ENCODE measurements around the gene ARSJ.

The ARSJ gene

DNA sequence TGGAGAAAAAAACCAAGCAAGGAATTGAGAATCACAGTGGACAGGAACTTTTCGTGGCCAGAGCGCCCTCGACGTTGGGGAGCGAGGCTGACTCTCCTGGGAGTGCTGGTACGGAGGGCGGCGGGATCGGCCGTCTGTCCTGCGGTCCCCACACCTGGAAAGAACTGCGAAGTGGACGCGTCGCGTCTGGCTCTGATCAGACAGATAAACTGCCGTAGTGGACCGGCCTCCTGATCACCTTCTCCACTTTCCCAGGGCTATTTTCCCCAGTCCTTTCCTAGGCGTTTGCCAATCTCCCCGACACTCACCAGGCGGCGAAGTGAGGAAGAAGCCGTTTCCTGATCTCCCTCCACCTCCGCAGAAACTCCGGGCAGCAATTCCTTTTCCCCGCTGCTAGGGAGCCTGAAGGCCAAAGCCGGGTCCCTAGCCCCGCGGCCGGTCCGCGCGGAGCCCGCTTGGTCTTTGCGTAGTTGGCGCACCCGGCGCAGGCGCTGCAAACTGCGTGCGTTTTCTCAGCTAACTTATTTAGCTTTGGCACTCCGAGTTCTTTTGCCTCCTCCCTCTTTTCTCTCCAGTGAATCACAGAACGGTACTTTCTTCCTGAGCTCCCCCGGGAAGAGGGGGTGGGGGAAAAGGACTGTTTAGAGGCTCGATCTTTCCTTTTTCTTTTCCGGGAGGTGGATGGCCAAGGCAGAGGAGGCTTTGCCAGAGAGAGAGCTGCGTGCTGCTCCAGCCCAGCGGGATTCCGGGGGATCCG lies at the start of gene ARSJ:
Gene ARSJ (minus strand): TSS at position 500 of the 757 bp plus-strand sequence. CDS start 813 bp downstream, outside the sequence.
- peak; percentile 67 for DNase-seq (ENCODE audit: low spot score)
- peak within 1 kb of the TSS; percentile 94 for H3K27ac ChIP-seq
- ChIA-PET POLR2A (ENCODE audit: low non-redundant PET) (interaction anchor here (0.5 kb wide), 1 partner anchor 79 kb away, joined by 3 read pairs; no protein-coding TSS in a partner anchor), CTCF (interaction anchor here (0.6 to 0.7 kb wide), 3 partner anchors 36 to 139 kb away, joined by 3 read pairs; no protein-coding TSS in a partner anchor)
- TF ChIP-seq, protein P1, sequence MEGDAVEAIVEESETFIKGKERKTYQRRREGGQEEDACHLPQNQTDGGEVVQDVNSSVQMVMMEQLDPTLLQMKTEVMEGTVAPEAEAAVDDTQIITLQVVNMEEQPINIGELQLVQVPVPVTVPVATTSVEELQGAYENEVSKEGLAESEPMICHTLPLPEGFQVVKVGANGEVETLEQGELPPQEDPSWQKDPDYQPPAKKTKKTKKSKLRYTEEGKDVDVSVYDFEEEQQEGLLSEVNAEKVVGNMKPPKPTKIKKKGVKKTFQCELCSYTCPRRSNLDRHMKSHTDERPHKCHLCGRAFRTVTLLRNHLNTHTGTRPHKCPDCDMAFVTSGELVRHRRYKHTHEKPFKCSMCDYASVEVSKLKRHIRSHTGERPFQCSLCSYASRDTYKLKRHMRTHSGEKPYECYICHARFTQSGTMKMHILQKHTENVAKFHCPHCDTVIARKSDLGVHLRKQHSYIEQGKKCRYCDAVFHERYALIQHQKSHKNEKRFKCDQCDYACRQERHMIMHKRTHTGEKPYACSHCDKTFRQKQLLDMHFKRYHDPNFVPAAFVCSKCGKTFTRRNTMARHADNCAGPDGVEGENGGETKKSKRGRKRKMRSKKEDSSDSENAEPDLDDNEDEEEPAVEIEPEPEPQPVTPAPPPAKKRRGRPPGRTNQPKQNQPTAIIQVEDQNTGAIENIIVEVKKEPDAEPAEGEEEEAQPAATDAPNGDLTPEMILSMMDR (conservative IDR thresholded peaks at IDR 0.05; ENCODE audit: low read depth) = no peak

DNA sequence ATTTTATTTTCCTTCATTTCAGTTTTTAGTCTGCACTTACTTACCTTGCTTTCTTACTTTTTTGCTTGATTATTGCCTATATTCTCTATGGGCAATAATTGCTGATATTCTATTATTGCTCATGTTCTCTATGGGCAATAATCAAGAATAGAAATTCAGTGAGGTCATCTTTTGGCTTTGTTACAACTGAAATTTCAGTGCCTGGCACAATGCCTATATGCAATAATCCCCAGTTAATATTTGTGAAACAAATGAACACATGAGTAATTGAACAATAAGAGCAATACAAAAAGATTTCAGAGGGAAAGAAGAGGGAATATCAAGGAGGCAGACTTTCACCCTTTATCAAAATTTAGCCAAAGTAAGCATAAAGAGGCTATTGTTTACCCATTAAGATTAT lies 48.6 kb upstream of the ARSJ start:
- CTCF ChIA-PET = no interaction called here
- H3K27ac ChIP-seq = no peak overlapping the region
- POLR2A ChIA-PET (ENCODE audit: low non-redundant PET) = no interaction called here
- DNase-seq (ENCODE audit: low spot score) = peak; percentile 11
- TF ChIP-seq, protein P1 (conservative IDR thresholded peaks at IDR 0.05; ENCODE audit: low read depth) = no peak

DNA sequence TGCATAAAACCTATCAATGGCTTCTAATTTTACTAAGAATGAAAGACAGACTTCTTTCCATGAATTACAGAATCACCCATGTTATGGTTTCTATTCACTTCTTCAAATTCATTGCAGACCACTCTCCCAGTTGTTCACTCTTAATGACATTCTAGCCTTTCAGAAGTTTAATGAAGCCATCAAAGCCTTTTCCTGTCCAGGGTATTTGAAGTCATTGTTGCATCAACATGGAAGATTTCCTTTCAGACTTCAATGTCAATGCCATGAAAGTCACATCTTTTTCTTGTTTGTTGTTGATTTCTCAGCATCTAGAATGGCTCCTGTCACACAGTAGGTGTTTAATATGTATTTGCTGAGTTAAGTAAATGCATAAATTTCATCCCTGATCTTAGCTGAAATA lies 48.1 kb upstream of the ARSJ start:
- TF ChIP-seq, protein P1 (conservative IDR thresholded peaks at IDR 0.05; ENCODE audit: low read depth) = no peak
- H3K27ac ChIP-seq = no peak overlapping the region
- ChIA-PET CTCF (no interaction called here), POLR2A (ENCODE audit: low non-redundant PET) (no interaction called here)
- no peak for DNase-seq (ENCODE audit: low spot score)

DNA sequence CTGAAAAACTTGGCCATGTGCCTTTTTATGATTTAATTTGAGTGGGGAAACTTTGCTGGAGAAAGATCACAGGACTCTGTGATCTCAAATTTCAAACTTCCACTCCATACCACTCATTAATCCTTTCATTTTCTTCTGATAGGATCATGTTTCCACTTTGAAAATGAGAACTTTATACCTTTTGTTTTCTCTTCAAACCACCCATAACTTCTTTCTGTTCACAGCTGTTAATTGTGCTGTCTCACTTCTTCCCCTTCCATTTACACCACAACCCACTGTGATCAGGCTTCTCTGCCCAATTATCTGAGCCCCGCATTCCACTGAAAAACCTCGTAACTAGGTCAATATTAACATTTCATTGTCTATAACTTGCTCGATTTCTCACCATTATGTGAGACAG lies 47.0 kb upstream of the ARSJ start:
- no peak for DNase-seq (ENCODE audit: low spot score)
- ChIA-PET CTCF (interaction anchor here (0.6 kb wide), 2 partner anchors 48 to 84 kb away, joined by 3 to 4 read pairs; no protein-coding TSS in a partner anchor), POLR2A (ENCODE audit: low non-redundant PET) (no interaction called here)
- TF ChIP-seq, protein P1 (conservative IDR thresholded peaks at IDR 0.05; ENCODE audit: low read depth) = no peak
- no peak overlapping the region for H3K27ac ChIP-seq

DNA sequence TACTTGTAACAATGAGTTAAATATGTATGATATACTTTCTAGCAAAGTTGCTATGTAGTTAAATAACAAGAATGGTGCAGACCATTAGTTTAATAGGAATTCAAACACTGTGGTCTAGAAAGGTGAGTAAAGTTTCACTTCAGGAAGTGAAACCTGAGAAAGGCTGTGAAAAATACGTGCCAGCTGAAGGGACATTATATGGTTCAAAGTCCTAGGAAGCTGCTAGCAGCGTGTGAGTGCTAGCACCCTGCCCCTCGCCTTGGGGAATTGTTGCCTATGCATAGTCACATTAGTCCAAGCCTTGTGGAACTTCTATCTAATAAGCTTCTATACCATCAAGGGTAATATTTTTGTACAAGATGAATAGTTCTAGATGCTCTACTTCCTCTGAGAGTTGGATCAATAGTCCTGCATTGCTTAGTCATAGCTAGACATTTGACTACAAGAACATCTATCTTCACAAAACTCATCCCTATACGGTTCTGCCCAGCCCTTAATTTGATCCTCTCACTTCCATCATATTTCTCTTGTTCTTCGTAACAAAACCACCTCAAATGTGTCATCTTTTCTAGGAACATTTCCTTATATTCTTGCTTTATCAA lies 45.8 kb upstream of the ARSJ start:
- no peak overlapping the region for H3K27ac ChIP-seq
- ChIA-PET POLR2A (ENCODE audit: low non-redundant PET) (no interaction called here), CTCF (no interaction called here)
- TF ChIP-seq, protein P1 (conservative IDR thresholded peaks at IDR 0.05; ENCODE audit: low read depth) = no peak
- no peak for DNase-seq (ENCODE audit: low spot score)

DNA sequence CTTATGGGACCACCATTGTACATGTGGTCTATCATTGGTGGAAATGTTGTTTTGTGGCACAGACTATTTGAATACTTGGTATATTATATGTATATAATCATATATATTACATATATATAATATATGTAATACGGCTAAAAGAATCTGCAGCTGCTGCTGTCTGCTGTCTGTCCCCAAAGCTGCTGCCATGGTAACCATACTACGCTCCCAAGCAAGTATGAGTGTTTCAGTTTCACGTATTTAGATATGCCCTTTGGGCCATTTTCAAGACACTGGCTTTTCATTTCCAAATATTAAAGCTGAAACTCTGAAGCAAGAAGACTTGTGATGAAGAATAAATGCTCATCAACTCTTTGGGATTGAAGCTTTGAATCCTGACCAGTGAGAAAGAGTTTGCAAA lies 42.0 kb upstream of the ARSJ start:
- TF ChIP-seq, protein P1 (conservative IDR thresholded peaks at IDR 0.05; ENCODE audit: low read depth) = no peak
- no peak for DNase-seq (ENCODE audit: low spot score)
- no peak overlapping the region for H3K27ac ChIP-seq
- ChIA-PET CTCF (interaction anchor here (0.6 kb wide), 1 partner anchor 50 kb away, joined by 3 read pairs; no protein-coding TSS in a partner anchor), POLR2A (ENCODE audit: low non-redundant PET) (no interaction called here)
